ENCODE results near the gene POC1A.

Gene POC1A

DNA sequence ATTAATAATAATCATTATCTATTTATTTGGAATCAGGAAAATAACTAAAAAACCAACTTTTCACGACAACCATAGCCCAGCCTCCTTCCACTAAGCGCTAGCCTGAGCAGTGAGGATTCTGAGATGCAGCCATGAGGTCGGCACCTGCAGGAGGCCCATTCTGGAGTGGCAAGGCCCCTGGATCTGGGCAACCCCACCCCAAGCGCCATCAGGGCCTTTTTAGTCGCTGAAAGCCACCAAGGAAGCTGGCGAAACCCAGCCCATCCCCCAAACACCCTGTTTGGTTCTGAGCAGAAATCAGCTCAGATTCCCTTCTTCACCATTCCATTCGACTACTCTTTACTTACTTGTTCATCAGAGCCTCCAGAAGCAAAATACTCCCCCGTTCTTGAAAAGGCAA, 29.5 kb downstream of the POC1A start:
- no peak for DNase-seq

DNA sequence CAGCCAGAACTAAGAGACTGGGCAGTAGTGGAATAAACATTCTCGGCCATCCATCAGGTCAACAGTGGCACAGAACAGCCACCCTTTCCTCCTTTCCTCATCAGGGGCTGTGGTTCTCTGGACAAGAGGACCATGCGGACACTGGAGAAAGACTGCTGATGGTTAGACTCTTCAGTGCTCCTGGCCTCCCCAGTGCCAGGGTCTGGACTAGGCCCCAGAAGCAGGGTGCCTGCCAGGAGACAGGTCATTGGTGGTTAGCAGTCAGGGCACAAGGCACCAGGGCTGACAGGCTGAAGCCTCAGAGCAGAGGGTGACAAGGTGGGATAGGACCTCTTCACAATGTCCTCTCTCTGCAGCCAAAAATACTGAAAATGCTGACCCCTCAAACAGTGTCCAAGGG, 30.1 kb downstream of the POC1A start:
- DNase-seq = no peak

DNA sequence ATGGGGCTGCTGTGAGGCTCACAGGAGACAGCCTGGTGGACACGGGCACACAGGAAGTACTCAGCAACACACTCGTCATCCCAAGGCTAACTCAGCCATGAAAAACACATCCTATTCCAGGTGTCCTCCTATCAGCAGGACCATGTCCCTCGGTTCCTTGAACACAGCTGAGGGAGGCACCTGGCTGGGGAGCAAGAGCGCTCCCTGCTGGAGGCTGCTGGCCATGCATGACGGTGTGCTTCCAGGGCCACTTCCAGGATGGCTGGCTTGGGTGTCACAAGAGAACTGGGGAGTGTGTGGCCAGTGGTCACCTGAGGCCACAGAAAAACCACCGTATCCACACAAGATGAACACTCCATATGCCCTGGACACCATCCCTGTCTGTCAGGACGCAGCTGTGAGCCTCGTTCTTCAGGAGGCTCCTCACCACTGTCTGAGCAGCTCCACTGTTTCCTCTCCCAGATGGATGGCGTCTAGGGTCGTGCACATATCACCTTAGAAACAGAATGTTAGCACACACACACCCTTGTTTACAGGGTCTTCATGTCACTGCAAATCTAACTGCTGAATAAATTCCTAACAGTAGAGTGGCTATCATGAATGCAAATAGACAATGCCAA, 31.0 kb downstream of the POC1A start:
- peak; percentile 67 for DNase-seq

DNA sequence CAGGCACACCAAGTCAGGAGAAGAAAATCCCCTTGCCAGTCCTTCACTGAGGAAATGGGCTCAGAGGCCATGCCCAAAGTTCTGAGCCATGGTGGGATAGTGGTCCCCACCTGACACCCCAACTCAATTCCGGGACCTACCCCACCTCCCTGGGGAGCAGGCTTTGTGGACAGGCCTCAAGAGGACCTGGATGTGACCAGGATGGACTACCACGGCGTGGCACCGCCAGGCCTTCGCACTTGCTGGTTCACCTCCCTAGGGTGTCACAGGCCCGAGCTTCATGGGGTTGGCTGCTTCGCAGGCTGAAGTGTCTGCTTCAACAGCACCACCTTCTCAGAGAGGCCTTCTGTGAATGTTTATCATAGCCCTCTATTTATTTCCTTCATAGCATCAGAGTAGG, 31.7 kb downstream of the POC1A start:
- DNase-seq = no peak

DNA sequence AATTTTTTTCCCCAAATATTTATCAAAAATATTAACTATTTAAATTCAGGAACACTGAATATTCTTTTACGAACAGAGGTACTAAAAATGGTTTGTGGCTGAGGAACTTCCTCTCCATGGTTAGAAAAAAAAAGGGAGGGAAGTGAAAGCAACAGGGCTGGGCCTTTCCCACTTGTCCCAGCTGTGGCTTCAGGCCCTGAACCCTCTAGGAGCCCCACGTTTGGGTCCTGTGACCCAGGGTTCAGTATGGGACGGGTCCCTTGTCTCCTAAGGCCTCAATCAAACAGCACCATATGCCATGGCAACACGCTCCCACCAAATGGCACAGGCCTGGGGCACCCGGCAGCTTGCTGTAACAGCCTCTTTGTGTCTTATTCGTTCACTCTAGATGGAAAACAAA, 32.4 kb downstream of the POC1A start:
- DNase-seq = no peak

DNA sequence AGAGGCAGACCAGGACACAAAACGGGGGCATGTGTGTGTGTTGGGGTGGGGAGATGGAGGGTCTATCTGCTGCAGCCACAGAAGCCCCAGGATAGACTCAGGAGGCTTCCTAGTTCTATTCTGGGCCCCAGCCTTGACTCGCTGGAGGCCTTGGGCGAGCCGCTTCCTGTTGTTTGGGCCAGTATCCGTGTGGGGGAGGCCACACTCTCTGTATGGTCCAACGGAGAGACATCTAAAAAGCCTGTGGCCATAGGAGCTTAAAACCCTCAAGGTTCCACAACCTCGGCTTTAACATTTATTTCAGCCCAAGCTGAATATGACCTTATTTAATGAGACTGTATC, 32.8 kb downstream of the POC1A start:
- no peak for DNase-seq

DNA sequence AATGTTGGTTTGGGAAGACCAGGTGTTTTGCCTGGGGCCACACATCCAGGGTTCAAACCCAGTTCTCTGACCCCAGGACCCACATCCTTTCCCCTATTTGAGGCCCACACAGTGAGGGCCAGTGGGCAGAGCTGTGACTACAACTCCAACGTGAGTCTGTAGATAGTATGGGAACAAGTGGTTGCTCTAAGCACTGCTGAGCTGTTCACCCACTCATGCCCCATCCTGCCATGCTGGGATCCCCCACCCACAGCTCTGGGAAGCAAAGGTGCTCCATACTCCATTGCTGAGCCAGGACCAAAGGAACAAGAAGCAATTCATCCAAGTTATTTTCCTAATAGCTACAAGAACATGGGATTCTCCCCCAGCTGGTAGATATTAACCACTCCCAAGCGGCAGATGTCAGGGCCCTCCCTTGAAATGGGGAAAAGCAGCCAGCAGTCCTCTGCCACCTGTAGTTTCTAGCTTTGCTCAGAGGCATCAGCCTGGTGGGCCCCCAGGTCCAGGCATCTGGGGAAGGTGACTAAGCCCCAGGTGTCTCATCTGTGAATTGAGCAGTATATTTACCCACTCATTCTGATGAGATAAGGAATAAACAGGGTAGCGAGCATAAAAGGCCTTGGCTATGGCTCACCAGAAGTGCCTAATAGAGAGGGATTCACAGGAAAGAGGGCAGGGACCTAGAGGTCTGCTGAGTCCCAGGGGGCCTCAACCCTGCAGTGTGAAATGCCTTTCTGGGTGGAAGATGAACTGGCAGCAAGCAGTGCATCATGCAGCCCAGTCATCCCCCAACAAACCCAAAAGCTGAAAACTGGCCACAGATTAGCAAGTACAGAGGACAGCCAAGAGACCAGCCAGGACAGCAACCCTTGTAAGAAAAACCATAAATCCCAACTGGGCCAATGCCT, 33.4 kb downstream of the POC1A start:
- no peak for DNase-seq

DNA sequence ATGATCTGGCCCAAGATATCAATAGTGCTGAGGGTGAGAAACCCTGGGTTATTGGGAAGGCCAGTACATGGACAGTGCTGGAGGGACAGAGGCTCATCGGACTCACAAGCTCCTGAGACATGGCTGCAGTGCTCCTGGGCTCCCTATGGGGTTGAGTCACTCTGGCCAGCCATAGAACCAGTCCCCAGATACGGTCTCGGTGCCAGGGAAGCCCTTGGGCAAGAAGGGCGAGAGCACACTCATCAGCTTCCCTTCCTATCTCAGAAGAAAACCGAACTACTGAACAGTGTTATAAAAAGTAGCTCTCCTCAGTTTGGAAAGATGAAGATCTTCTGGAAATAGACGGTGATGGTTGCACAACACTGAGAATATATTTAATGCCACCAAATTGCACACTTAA, 34.4 kb downstream of the POC1A start:
- no peak for DNase-seq

DNA sequence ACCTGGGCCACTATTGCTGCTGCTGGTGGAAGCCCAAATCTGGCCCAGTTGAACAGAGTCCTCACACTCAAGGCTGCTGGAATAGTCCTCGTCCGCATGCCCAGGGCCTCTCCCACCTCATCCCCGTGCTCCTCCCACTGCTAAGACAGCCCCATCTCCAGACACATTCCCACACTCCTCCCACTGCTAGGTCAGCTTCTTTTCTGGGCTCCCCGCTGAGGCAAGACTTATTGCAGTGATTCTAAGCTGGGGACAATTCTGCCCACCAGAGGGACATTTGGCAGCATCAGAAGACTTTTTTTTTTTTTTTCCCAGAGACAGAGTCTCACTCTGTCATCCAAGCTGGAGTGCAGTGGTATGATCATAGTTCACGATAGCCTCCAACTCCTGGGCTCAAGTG, 35.1 kb downstream of the POC1A start:
- DNase-seq = no peak

DNA sequence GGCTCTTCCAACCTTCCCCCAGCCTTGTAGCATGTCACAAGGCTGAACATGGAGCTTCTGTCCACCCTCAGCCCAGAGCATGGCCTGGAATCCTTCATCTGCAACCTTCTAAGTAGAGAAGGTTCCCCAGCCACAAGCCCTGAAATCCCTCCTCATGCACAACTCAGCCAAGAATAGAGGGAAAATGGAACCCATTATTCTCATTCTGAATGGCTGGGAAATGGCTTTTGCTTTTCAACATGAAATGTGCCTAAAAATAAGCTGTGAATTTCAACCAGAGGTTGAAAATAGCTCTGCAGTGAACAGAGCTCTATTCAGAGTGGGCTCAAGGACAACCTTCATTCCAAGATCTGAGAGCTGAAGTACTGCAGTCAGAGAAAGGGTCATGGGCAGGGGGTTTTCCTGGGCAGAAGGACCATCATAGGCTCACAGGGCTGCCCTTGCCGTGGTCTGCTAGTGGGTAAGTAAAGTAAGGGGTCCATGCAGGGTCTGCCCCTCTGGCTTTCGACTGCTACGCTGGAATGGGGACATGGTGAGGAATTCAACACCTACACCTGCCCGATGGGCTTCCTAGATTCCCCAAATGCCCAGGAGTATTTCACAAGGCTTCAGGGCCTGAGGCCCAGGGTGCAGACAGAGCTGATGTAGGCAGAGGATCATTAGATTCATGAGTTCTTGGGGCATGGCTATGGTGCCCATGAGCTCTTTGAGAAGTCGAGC, 35.9 kb downstream of the POC1A start:
- no peak for DNase-seq

DNA sequence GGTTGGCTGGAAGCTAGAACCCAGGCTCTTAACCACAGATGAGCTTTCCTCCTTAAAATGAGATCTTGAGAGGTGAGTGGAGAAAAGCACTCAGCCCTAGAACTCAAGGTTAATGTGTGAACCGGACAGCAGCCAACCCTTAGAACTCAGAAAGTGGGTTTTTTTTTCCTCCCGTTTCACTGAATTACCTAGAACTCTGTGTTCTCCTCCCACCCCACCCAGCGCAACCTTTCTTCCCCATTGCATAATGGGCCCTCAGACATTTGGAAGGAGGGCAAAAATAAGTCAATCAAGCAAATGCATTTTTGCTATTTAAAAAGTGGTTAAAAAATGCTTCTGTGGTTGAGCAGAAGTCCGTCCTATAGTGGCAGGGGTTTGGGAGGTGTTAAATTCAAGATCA, 36.7 kb downstream of the POC1A start:
- DNase-seq = no peak

DNA sequence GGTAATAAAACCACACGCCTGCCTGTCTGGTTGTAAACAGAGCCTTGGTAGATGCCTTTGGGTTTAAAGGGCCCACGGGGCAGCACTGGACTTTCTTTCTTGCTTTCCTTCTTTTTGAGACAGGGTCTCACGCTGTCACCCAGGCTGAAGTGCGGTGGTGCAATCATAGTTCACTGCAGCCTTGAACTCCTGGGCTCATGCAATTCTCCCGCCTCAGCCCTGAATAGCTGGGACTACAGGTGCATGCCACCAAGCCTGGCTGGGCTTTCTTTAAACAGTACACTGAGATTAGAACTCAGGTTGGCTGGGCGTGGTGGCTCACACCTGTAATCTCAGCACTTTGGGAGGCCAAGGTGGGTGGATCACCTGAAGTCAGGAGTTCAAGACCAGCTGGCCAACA, 42.2 kb downstream of the POC1A start:
- DNase-seq = no peak

DNA sequence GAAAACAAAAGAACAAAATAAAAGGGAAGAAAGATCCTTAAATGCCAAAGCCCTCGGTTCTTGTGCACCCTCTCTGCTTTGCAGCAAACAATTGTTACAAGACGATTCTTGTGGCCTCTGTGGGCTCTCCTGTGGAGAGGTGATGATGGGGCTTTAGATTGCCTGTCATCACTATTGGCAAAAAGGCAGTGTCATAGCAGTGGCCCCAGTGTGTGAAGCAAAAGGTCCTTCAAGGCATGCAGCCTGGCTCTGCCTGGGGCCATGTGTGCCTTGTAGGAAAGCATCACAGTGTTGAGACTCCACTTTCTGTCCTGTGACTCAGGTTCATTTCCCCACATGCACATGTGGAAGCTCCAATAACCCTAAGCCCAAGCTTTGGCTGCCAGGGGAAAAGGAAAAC, 43.7 kb downstream of the POC1A start:
- no peak for DNase-seq

DNA sequence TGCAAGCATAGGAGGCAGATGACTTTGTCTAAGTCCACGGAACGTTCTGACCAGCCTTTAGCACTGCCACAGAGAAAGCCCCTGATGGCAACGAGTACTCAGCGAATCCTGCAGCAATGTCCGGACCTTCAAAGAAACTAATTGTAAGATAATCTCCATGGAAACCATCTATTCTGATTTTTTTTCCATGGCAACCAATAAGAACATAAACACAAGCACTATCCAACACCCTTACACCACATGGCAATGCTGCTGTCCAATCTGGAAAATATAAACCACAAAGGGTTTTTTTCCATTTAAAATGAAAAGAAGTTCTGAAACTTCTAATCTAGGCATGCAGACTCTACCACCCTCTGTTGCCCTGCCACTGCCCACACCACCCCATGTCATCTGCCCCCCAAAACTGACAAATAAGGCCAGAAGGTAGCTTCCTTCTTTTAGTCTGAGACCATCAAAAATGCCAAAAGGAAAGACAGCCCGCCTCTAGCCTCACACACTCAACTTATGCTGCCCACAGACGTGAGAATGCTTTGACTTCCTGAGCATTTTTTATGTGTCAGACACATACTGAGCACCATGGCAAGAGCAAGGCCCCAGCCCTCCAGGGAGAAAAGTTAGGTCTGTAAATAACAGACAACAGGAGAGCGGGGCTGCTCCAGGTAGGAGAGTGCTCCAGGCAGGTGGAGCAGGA, 44.5 kb downstream of the POC1A start:
- no peak for DNase-seq

DNA sequence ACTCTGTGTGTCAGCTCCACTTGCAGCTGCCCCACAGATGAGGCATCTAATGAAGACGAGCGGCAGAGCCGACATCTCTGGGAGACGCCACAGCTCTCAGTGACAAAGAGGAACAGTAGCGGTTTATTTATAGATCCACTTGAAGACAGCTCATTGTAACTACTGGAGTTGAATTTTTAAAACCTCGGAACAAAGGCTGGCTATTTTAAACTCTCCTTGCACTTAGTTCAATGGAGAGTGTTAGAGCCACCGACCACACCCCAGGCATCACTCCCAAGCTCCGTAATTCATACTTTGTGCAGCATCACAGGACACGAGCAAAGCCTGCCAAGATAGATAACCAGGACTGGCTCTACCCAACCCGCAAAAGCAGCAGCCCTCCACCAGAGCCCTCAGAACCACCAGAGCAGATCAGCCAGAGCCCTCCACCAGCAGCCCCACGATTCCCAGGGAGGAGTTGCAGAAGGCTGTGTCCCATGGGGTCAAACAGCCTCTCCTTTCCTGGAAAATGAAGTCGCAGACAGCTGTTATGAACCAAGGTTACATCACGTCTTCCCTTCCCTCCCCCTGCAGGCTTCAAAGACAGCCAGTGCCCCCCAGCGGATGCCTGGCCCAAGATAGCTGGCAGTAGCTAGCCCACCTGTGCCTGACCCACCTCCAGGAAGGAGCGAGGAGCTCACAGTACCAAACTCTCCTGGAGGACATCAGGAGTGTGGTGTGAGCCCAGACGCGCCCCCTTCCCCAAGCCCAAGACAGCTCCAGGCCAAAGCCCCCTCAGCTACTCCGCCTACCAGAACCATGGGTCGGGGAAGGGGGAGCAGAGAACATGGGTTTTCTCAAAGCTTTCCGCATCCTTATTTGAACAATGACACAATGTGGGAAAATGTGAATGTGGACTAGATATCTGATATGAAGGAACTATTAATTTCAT, 45.7 kb downstream of the POC1A start:
- DNase-seq = no peak

DNA sequence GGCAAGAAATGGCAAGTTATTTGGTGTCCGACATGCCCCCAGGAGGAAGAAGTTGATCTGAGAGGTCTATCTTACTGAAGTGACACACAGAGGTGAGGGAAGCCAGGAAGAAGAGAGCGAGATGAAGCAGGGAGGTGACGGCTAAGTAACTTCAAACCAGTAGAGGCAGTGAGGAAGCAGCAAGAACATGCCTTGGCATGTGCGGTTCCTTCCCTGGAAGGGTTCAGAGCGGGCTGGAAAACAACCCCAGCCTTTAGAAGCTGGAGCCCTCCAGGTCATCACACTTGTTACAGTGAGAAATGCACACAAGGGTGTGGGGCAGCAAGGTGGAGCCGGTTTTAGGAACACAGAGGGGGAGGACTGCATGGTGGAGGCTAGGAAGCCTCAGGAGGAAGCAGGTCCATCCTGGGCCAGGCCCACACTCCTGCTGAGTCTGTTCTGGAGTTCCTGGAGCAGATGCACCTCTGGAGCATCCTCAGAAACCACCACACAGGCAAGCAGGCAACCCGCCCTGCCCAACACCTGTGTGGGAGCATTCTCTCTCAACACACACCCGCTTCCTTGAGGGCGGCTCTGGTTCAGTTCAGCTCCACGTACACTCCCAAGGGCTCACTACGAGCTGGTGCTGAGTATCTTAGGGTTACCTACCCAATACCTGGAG, 47.1 kb downstream of the POC1A start:
- DNase-seq = no peak

DNA sequence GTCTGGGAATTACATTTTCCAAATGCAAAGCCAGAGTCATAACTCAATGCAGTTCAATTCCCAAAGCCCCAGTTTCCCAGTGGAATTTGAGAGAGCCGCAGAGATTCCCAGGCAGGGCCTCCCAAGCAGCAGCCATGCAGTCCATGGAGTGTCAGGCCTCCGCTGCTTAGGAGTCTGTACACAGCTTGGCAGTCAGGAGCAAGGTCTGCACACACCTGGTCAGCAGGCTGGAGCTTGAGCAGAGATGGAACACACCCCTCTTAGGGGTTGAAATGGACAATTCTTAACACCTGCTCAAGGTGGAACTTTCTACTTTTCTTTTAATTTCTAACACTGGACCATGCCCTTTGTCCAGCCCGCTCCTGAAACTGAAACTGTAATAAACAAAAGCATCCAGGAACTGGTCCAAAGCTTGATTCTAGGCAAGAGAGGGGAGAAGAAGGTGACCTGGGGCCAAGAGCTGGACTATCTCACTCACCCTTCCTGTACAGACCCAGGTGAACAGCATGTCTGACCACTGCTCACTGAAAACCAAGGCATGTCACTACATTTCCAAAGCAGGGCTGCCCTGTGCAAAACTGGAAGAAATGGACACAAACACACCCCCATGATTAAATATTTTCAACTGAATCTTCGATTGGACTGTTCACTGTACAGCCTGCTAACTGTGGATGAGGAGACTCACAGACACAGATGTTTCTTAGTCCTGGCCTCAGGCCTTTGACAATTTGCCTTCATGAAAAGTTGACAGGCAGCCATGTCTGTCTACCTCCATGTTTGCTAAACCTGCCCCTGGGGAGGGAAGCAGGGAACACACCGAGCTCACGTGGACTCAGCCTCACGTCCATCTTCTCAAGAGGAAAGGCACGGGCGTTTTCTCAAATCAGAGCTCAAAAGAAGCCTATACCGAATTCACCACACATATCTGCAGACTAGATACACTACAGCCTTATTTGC, 49.3 kb downstream of the POC1A start:
- no peak for DNase-seq

DNA sequence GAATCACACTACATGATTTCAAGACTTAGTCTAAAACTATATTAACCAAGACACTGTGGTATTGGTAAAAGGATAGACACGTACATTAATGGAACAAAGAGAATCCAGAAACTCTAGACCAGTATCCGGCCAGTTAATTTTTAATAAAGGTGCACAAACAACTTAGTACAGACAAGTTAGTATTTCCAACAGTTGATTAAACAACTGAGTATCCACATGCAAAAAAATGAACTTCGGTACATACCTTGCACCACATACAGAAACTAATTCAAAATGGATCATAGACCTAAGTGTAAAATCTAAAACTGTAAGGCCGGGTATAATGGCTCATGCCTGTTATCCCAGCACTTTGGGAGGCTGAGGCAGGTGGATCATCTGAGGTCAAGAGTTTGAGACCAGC, 51.3 kb downstream of the POC1A start:
- DNase-seq = no peak

DNA sequence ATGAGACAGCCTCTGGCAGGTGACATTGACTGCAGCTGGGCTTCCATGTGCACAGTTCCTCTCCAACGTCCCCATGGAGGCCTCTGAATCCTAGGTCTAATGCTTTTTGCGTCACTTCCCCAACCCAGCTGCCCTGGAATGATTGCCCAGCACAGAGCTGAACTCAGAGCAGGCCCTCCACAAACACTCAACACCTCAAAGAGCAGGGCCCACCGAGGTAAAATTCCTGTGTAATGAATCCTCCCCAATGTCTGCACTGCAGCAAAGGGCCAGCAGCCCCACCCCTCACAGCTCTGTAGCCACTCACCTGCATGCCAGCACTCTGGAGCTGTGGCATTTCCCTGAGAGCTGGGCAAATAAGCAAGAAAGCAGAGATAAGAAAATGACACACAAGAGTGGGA, 55.2 kb downstream of the POC1A start:
- DNase-seq = no peak

DNA sequence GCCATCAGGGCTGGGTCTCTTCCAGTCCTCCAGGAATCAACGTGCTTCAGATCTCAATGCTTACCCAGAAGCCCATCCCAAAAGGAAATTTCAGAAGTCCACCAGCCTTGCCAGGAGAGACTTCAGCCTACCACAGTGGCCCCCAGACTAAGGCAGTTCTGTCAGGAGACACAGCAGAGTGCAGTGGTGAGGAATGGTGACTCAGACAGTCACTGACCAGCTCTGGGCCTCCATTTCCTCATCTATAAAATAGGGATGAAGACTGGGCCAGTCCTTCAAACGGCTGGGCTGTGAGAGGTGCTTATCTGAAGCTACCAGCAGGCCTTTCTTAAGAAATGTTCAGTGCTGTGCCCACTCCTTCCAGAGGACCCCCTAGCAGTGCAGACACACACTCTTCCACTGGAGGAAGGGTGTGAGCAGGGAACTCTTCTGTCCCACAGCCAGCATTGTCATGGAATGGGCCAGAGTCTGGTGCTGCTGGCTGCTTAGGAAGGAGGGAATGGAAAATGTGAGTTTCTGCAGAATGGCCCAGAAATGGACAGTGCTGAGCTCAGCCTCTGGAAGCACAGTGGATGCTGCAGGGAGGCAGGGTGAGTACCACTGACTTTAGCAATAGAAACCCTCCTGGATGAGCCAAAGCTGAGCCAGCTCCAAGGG, 56.2 kb downstream of the POC1A start:
- DNase-seq = no peak

All from CD4-positive, alpha-beta T cell treated with Interleukin-4 for 4 hours (primary cell).